HEK293 (cell line): Measurements from ENCODE around the gene ALOX15.

Experiments used
- REPIN1 ChIP-seq: fragments of 450-650 bp; formaldehyde crosslinking; IDR thresholded peaks from 2 replicates; pipeline ENCODE4 v1.5.1; 2017; ENCODE audit warnings: missing biosample characterization, missing genetic modification characterization, low read depth
- SETDB1 ChIP-seq: IDR thresholded peaks from one replicate; pipeline ENCODE4 v1.6.1; 2017; ENCODE audit warnings: mild to moderate bottlenecking, low read length, moderate library complexity, mixed read lengths; ENCODE audit not compliant: insufficient read length
- ZFP3 ChIP-seq: fragments of 450-650 bp; formaldehyde crosslinking; IDR thresholded peaks from 2 replicates; pipeline ENCODE4 v1.5.1; 2016; ENCODE audit warnings: low read depth, missing biosample characterization, missing genetic modification characterization
- ZNF155 ChIP-seq: fragments of 450-650 bp; formaldehyde crosslinking; IDR thresholded peaks from 2 replicates; pipeline ENCODE4 v1.5.1; 2016; ENCODE audit warnings: missing biosample characterization, missing genetic modification characterization
- ZNF311 ChIP-seq: fragments of 450-650 bp; formaldehyde crosslinking; IDR thresholded peaks from 2 replicates; pipeline ENCODE4 v1.5.1; 2017; ENCODE audit warnings: missing biosample characterization, missing genetic modification characterization, borderline replicate concordance
- ZNF549 ChIP-seq: fragments of 450-650 bp; IDR thresholded peaks from 2 replicates; pipeline ENCODE4 v1.5.1; 2018; ENCODE audit warnings: missing biosample characterization, missing genetic modification characterization, mild to moderate bottlenecking, inconsistent platforms, moderate library complexity
- TF ChIP-seq, protein P1 (sequence below): fragments of 450-650 bp; formaldehyde crosslinking; IDR thresholded peaks from 2 replicates; pipeline ENCODE4 v1.5.1; 2016; ENCODE audit warnings: missing biosample characterization, missing genetic modification characterization
- TF ChIP-seq, protein P2 (sequence below): fragments of 450-650 bp; formaldehyde crosslinking; IDR thresholded peaks from 2 replicates; pipeline ENCODE4 v1.5.1; 2017; ENCODE audit warnings: missing biosample characterization, missing genetic modification characterization
- TF ChIP-seq, protein P3 (sequence below): fragments of 450-650 bp; formaldehyde crosslinking; IDR thresholded peaks from 2 replicates; pipeline ENCODE4 v1.5.1; 2016; ENCODE audit warnings: missing biosample characterization, missing genetic modification characterization, borderline replicate concordance
- TF ChIP-seq, protein P4 (sequence below): fragments of 450-650 bp; formaldehyde crosslinking; IDR thresholded peaks from 2 replicates; pipeline ENCODE4 v1.5.1; 2016; ENCODE audit warnings: missing biosample characterization, missing genetic modification characterization

DNA sequence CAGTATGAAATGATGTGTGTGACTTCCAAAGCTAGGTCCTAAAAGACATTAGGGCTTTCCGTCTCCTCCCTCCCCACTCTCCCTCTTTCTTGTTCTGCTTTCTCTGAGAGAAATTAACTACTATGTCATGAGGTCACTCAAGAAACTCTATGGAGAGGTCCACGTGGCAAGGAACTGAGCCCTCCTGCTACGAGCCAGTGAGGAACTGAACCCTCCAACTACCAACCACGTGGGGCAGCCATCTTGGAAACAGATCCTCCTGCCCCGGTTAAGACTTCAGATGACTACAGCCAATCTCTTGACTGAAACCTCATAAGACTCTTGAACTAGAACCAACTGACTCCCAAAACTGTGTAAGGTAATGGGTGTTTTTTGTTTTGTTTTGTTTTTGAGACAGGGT lies 4.2 kb upstream of the ALOX15 start:
- no peak for TF ChIP-seq SETDB1
- TF ChIP-seq, protein P1, sequence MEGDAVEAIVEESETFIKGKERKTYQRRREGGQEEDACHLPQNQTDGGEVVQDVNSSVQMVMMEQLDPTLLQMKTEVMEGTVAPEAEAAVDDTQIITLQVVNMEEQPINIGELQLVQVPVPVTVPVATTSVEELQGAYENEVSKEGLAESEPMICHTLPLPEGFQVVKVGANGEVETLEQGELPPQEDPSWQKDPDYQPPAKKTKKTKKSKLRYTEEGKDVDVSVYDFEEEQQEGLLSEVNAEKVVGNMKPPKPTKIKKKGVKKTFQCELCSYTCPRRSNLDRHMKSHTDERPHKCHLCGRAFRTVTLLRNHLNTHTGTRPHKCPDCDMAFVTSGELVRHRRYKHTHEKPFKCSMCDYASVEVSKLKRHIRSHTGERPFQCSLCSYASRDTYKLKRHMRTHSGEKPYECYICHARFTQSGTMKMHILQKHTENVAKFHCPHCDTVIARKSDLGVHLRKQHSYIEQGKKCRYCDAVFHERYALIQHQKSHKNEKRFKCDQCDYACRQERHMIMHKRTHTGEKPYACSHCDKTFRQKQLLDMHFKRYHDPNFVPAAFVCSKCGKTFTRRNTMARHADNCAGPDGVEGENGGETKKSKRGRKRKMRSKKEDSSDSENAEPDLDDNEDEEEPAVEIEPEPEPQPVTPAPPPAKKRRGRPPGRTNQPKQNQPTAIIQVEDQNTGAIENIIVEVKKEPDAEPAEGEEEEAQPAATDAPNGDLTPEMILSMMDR (tag by site-specific recombination): no peak
- no peak for TF ChIP-seq ZNF311 (tag by site-specific recombination)
- TF ChIP-seq ZNF155 (tag by site-specific recombination): no peak
- TF ChIP-seq, protein P2, sequence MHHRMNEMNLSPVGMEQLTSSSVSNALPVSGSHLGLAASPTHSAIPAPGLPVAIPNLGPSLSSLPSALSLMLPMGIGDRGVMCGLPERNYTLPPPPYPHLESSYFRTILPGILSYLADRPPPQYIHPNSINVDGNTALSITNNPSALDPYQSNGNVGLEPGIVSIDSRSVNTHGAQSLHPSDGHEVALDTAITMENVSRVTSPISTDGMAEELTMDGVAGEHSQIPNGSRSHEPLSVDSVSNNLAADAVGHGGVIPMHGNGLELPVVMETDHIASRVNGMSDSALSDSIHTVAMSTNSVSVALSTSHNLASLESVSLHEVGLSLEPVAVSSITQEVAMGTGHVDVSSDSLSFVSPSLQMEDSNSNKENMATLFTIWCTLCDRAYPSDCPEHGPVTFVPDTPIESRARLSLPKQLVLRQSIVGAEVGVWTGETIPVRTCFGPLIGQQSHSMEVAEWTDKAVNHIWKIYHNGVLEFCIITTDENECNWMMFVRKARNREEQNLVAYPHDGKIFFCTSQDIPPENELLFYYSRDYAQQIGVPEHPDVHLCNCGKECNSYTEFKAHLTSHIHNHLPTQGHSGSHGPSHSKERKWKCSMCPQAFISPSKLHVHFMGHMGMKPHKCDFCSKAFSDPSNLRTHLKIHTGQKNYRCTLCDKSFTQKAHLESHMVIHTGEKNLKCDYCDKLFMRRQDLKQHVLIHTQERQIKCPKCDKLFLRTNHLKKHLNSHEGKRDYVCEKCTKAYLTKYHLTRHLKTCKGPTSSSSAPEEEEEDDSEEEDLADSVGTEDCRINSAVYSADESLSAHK (tag by site-specific recombination): no peak
- no peak for TF ChIP-seq REPIN1 (tag by site-specific recombination)
- no peak for TF ChIP-seq ZNF549 (tag by site-specific recombination)
- TF ChIP-seq, protein P3, sequence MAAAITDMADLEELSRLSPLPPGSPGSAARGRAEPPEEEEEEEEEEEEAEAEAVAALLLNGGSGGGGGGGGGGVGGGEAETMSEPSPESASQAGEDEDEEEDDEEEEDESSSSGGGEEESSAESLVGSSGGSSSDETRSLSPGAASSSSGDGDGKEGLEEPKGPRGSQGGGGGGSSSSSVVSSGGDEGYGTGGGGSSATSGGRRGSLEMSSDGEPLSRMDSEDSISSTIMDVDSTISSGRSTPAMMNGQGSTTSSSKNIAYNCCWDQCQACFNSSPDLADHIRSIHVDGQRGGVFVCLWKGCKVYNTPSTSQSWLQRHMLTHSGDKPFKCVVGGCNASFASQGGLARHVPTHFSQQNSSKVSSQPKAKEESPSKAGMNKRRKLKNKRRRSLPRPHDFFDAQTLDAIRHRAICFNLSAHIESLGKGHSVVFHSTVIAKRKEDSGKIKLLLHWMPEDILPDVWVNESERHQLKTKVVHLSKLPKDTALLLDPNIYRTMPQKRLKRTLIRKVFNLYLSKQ: no peak
- TF ChIP-seq ZFP3 (tag by site-specific recombination): no peak
- TF ChIP-seq, protein P4, sequence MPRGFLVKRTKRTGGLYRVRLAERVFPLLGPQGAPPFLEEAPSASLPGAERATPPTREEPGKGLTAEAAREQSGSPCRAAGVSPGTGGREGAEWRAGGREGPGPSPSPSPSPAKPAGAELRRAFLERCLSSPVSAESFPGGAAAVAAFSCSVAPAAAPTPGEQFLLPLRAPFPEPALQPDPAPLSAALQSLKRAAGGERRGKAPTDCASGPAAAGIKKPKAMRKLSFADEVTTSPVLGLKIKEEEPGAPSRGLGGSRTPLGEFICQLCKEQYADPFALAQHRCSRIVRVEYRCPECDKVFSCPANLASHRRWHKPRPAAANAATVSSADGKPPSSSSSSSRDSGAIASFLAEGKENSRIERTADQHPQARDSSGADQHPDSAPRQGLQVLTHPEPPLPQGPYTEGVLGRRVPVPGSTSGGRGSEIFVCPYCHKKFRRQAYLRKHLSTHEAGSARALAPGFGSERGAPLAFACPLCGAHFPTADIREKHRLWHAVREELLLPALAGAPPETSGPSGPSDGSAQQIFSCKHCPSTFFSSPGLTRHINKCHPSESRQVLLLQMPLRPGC (tag by site-specific recombination): no peak
